ENCODE measurements around the gene TMEM11.

GRCh38 chr17:21168555-21168865 lies 45.5 kb downstream of the TMEM11 start:
- no peak for TF ChIP-seq CTCF (IDR thresholded peaks at IDR 0.05 in 4 of 5, conservative IDR thresholded peaks at IDR 0.05 in 1 of 5)
- TF ChIP-seq POLR2A (IDR thresholded peaks at IDR 0.05), result no peak
